ENCODE results near the gene CUEDC1. TPM values are rescaled to one million over a fixed set of nuclear protein-coding genes. Genes with fewer than 3 reads are reported as not detected.

CUEDC1 gene
- total and polyA plus RNA-seq, 2 of the 13 experiments (the other 11 are each of a cell fraction or from before 2014, with no cell fraction given): 7.4 to 12.9 TPM

DNA sequence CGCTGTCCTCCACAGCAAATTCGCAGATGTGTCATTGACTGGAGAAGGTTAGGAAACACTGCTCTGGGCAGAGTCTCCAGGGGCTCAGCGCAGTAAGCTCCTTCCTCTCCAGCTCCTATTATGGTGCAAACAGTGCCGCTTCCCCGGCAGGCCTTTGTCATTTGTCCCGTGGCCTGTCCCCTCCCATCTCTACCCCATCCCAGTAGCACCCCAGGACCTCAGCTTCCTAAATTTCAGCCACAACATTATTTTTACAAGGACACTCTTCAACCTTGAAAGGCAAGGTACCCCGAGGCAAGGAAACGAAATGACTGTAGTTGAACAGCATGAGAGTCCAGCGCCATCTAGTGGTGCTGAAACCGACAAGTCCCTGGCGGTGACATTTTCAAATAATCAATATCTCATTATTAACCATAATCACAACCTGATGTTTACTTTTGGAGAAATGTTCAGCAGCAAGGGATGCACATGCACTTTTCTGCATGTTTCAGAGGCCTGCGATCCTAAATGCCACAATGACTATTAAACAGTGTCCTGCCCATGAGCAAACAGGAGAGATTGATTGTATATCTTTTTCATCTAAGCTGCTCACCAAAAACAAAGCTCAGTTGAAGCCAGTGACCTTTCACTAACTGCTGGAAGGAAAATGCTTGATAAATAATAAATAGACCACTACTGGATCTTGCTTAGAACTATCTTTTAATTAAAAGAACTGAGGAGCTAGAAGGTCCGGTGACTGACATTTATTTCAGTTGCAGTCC, 121.9 kb downstream of the CUEDC1 start (continued):
- TF ChIP-seq, protein P1, sequence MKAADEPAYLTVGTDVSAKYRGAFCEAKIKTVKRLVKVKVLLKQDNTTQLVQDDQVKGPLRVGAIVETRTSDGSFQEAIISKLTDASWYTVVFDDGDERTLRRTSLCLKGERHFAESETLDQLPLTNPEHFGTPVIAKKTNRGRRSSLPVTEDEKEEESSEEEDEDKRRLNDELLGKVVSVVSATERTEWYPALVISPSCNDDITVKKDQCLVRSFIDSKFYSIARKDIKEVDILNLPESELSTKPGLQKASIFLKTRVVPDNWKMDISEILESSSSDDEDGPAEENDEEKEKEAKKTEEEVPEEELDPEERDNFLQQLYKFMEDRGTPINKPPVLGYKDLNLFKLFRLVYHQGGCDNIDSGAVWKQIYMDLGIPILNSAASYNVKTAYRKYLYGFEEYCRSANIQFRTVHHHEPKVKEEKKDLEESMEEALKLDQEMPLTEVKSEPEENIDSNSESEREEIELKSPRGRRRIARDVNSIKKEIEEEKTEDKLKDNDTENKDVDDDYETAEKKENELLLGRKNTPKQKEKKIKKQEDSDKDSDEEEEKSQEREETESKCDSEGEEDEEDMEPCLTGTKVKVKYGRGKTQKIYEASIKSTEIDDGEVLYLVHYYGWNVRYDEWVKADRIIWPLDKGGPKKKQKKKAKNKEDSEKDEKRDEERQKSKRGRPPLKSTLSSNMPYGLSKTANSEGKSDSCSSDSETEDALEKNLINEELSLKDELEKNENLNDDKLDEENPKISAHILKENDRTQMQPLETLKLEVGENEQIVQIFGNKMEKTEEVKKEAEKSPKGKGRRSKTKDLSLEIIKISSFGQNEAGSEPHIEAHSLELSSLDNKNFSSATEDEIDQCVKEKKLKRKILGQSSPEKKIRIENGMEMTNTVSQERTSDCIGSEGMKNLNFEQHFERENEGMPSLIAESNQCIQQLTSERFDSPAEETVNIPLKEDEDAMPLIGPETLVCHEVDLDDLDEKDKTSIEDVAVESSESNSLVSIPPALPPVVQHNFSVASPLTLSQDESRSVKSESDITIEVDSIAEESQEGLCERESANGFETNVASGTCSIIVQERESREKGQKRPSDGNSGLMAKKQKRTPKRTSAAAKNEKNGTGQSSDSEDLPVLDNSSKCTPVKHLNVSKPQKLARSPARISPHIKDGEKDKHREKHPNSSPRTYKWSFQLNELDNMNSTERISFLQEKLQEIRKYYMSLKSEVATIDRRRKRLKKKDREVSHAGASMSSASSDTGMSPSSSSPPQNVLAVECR (CRISPR knock-in tag; IDR thresholded peaks at IDR 0.05; ENCODE audit: borderline replicate concordance): peak; percentile 37; the same call in 1 of the 2 replicates
- no peak for TF ChIP-seq MED8 (CRISPR knock-in tag; IDR thresholded peaks at IDR 0.05; ENCODE audit: insufficient replicate concordance)
- TF ChIP-seq, protein P2, sequence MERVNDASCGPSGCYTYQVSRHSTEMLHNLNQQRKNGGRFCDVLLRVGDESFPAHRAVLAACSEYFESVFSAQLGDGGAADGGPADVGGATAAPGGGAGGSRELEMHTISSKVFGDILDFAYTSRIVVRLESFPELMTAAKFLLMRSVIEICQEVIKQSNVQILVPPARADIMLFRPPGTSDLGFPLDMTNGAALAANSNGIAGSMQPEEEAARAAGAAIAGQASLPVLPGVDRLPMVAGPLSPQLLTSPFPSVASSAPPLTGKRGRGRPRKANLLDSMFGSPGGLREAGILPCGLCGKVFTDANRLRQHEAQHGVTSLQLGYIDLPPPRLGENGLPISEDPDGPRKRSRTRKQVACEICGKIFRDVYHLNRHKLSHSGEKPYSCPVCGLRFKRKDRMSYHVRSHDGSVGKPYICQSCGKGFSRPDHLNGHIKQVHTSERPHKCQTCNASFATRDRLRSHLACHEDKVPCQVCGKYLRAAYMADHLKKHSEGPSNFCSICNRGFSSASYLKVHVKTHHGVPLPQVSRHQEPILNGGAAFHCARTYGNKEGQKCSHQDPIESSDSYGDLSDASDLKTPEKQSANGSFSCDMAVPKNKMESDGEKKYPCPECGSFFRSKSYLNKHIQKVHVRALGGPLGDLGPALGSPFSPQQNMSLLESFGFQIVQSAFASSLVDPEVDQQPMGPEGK (CRISPR knock-in tag; IDR thresholded peaks at IDR 0.05): peak; percentile 44; the same call in 1 of the 2 replicates
- TF ChIP-seq SMC3 (IDR thresholded peaks at IDR 0.05; ENCODE audit: low read length): peak; percentile 82
- TF ChIP-seq GATAD2A (CRISPR knock-in tag; IDR thresholded peaks at IDR 0.05): peak; percentile 83
- TF ChIP-seq CREM (IDR thresholded peaks at IDR 0.05): peak; percentile 21; the same call in 1 of the 2 replicates
- TF ChIP-seq CREM (CRISPR knock-in tag; IDR thresholded peaks at IDR 0.05): no peak
- no peak for TF ChIP-seq FOXA1 (IDR thresholded peaks at IDR 0.05)
- peak; percentile 59 for TF ChIP-seq FOXA1 (CRISPR knock-in tag; IDR thresholded peaks at IDR 0.05)
- TF ChIP-seq ZNF607 (CRISPR knock-in tag; IDR thresholded peaks at IDR 0.05; ENCODE audit: borderline replicate concordance): no peak
- TF ChIP-seq ZNF713 (CRISPR knock-in tag; IDR thresholded peaks at IDR 0.05): no peak
- peak; percentile 59; the same call in 1 of the 2 replicates for TF ChIP-seq KAT2B (IDR thresholded peaks at IDR 0.05; ENCODE audit: borderline replicate concordance, low read depth, low read length)
- TF ChIP-seq SIX4 (CRISPR knock-in tag; IDR thresholded peaks at IDR 0.05): no peak
- 0 out of 2 replicates have a peak, but pooled peaks have one; percentile 62 for TF ChIP-seq SAFB2 (CRISPR knock-in tag; IDR thresholded peaks at IDR 0.05; ENCODE audit: borderline replicate concordance, low read depth)
- TF ChIP-seq FOXA3 (CRISPR knock-in tag; IDR thresholded peaks at IDR 0.05): no peak
- TF ChIP-seq, protein P3, sequence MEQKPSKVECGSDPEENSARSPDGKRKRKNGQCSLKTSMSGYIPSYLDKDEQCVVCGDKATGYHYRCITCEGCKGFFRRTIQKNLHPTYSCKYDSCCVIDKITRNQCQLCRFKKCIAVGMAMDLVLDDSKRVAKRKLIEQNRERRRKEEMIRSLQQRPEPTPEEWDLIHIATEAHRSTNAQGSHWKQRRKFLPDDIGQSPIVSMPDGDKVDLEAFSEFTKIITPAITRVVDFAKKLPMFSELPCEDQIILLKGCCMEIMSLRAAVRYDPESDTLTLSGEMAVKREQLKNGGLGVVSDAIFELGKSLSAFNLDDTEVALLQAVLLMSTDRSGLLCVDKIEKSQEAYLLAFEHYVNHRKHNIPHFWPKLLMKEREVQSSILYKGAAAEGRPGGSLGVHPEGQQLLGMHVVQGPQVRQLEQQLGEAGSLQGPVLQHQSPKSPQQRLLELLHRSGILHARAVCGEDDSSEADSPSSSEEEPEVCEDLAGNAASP (CRISPR knock-in tag; IDR thresholded peaks at IDR 0.05; ENCODE audit: borderline replicate concordance): 0 out of 2 replicates have a peak, but pooled peaks have one; percentile 28
- no peak for TF ChIP-seq ZSCAN22 (CRISPR knock-in tag; IDR thresholded peaks at IDR 0.05)
- TF ChIP-seq KLF11 (CRISPR knock-in tag; IDR thresholded peaks at IDR 0.05): no peak
- TF ChIP-seq ETV6 (CRISPR knock-in tag; conservative IDR thresholded peaks at IDR 0.05): 0 out of 2 replicates have a peak, but pooled peaks have one; percentile 21
- TF ChIP-seq, protein P4, sequence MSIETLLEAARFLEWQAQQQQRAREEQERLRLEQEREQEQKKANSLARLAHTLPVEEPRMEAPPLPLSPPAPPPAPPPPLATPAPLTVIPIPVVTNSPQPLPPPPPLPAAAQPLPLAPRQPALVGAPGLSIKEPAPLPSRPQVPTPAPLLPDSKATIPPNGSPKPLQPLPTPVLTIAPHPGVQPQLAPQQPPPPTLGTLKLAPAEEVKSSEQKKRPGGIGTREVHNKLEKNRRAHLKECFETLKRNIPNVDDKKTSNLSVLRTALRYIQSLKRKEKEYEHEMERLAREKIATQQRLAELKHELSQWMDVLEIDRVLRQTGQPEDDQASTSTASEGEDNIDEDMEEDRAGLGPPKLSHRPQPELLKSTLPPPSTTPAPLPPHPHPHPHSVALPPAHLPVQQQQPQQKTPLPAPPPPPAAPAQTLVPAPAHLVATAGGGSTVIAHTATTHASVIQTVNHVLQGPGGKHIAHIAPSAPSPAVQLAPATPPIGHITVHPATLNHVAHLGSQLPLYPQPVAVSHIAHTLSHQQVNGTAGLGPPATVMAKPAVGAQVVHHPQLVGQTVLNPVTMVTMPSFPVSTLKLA (IDR thresholded peaks at IDR 0.05): no peak

Data from HepG2 (cell line).